GM12878 (cell line): ENCODE measurements around the gene PLEKHO1. TPM values are rescaled to one million over a fixed set of nuclear protein-coding genes. Genes with fewer than 3 reads are reported as not detected.

Experiments used
- ATAC-seq: fragments of 200-7000 bp; cut with Tn5 transposase; 3 replicates; pipeline ENCODE4 v1.9.1; 2020; ENCODE audit warnings: mild to moderate bottlenecking, moderate library complexity
- BruUV-seq: library from RNA; stranded (reverse); fragments of 400-500 nt; replicated peaks from 2 replicates; lab custom pipeline; 2021; lab: Mats Ljungman, UMichigan
- CTCF ChIA-PET: fragments of 300-600 bp; sonication (Branson Sonifier 250); formaldehyde crosslinking; extraction: SDS; loops from one replicate; lab custom pipeline; 2021; ENCODE audit warnings: inconsistent platforms; lab: Yijun Ruan, JAX
- POLR2A ChIA-PET: fragments of 350-600 bp; formaldehyde crosslinking; extraction: SDS; loops from one replicate; lab custom pipeline; 2021; ENCODE audit warnings: inconsistent platforms; lab: Charles Lee
- RAD21 ChIA-PET: fragments of 300-600 bp; sonication (Branson Sonifier 250); formaldehyde crosslinking; loops from one replicate; lab custom pipeline; 2023; ENCODE audit warnings: antibody characterized with exemption; ENCODE audit not compliant: unreplicated experiment; lab: Charles Lee
- SMC1A ChIA-PET: fragments of 300-600 bp; sonication (Branson Sonifier 250); formaldehyde crosslinking; loops from one replicate; lab custom pipeline; 2023; ENCODE audit not compliant: unreplicated experiment, uncharacterized antibody; lab: Charles Lee
- DNase-seq: peaks from one replicate; pipeline ENCODE4 v3.0.0-alpha.2; 2011; ENCODE audit warnings: low read depth, low spot score
- FAIRE-seq: peaks from 3 replicates; lab custom pipeline; 2011; peaks lifted over from hg19 to GRCh38; lab: Jason Lieb, UNC
- H2AFZ ChIP-seq: 2 replicates; pipeline ENCODE4 v1.6.0; 2011; ENCODE audit warnings: low read depth, low read length, control low read depth; ENCODE audit not compliant: control insufficient read depth
- H3K27ac ChIP-seq: 2 replicates; pipeline ENCODE4 v1.5.1; 2011; ENCODE audit warnings: control low read depth; ENCODE audit not compliant: control insufficient read depth, insufficient read depth
- H3K27me3 ChIP-seq, 2 experiments: replicated peaks in 1 of 2; 2 replicates each; pipeline versions ENCODE4 v1.6.0 to v1.6.1; 2011; ENCODE audit warnings: low read length in 1 of 2; ENCODE audit not compliant: control insufficient read depth in 2 of 2, insufficient read depth in 2 of 2
- H3K36me3 ChIP-seq, 2 experiments: 2 replicates each; pipeline ENCODE4 v1.5.1; 2011; ENCODE audit warnings: low read length in 1 of 2; ENCODE audit not compliant: control insufficient read depth in 2 of 2, insufficient read depth in 2 of 2
- H3K4me1 ChIP-seq: 2 replicates; pipeline ENCODE4 v1.6.1; 2011; ENCODE audit warnings: mild to moderate bottlenecking, low read length, moderate library complexity, mixed read lengths; ENCODE audit not compliant: control insufficient read depth, insufficient read depth
- H3K4me2 ChIP-seq: 2 replicates; pipeline ENCODE4 v1.6.0; 2011; ENCODE audit warnings: control low read depth; ENCODE audit not compliant: control insufficient read depth, insufficient read depth
- H3K4me3 ChIP-seq: fragments of 200-600 bp; sonication (generic); 2 replicates; pipeline ENCODE4 v1.5.1; 2016
- H3K79me2 ChIP-seq: 2 replicates; pipeline ENCODE4 v1.6.0; 2011; ENCODE audit warnings: low read length; ENCODE audit not compliant: control insufficient read depth, insufficient read depth
- H3K9ac ChIP-seq: 2 replicates; pipeline ENCODE4 v1.8.0; 2011; ENCODE audit warnings: low read length, control low read depth, mixed read lengths; ENCODE audit not compliant: control insufficient read depth, insufficient read depth
- H3K9me3 ChIP-seq: replicated peaks from 3 replicates; pipeline ENCODE4 v1.5.1; 2011; ENCODE audit warnings: mild to moderate bottlenecking, low read length; ENCODE audit not compliant: control insufficient read depth, insufficient read depth
- H4K20me1 ChIP-seq: 2 replicates; pipeline ENCODE4 v1.6.0; 2011; ENCODE audit not compliant: control insufficient read depth, insufficient read depth
- BCLAF1 ChIP-seq: fragments of 450-650 bp; IDR thresholded peaks from 2 replicates; pipeline ENCODE4 v1.6.1; 2017; ENCODE audit warnings: antibody characterized with exemption, mild to moderate bottlenecking, moderate library complexity
- CBFB ChIP-seq: IDR thresholded peaks from 2 replicates; pipeline ENCODE4 v1.6.1; 2016; ENCODE audit warnings: antibody characterized with exemption, low read depth
- CREM ChIP-seq: IDR thresholded peaks from 2 replicates; pipeline ENCODE4 v1.6.1; 2014; ENCODE audit warnings: antibody characterized with exemption, low read depth
- EED ChIP-seq: sonication (generic); IDR thresholded peaks from 2 replicates; pipeline ENCODE4 v1.6.1; 2016; ENCODE audit warnings: antibody characterized with exemption, low read depth
- FOS ChIP-seq: IDR thresholded peaks from 3 replicates; pipeline ENCODE4 v1.6.1; 2011; ENCODE audit warnings: borderline replicate concordance; ENCODE audit not compliant: insufficient read length; ENCODE audit errors: extremely low read depth
- GABPA ChIP-seq: IDR thresholded peaks from 2 replicates; pipeline ENCODE4 v1.6.1; 2014; ENCODE audit warnings: antibody characterized with exemption, low read depth, mild to moderate bottlenecking, inconsistent platforms
- IKZF1 ChIP-seq: fragments of 450-650 bp; conservative IDR thresholded peaks from 2 replicates; pipeline ENCODE4 v1.6.1; 2017; ENCODE audit warnings: antibody characterized with exemption, mild to moderate bottlenecking
- KDM1A ChIP-seq: fragments of 200-600 bp; sonication (generic); IDR thresholded peaks from 2 replicates; pipeline ENCODE4 v1.6.1; 2016; ENCODE audit warnings: borderline replicate concordance
- KLF5 ChIP-seq: fragments of 450-650 bp; IDR thresholded peaks from 2 replicates; pipeline ENCODE4 v1.6.1; 2014; ENCODE audit warnings: mild to moderate bottlenecking; ENCODE audit not compliant: partially characterized antibody
- NBN ChIP-seq: fragments of 450-650 bp; IDR thresholded peaks from 2 replicates; pipeline ENCODE4 v1.6.1; 2016
- PAX5 ChIP-seq: IDR thresholded peaks from 2 replicates; pipeline ENCODE4 v1.6.1; 2011; ENCODE audit warnings: low read depth, low read length, borderline replicate concordance
- POLR2AphosphoS2 ChIP-seq: IDR thresholded peaks from 2 replicates; pipeline ENCODE4 v1.6.1; 2011; ENCODE audit warnings: low read depth, mild to moderate bottlenecking, low read length, improper control_type of control experiment, moderate library complexity
- RAD51 ChIP-seq: fragments of 450-650 bp; IDR thresholded peaks from 2 replicates; pipeline ENCODE4 v1.6.1; 2016; ENCODE audit warnings: moderate library complexity, mild to moderate bottlenecking, inconsistent platforms
- RFX5 ChIP-seq: IDR thresholded peaks from 2 replicates; pipeline ENCODE4 v1.6.1; 2011; ENCODE audit warnings: low read depth, low read length, improper control_type of control experiment
- SMAD1 ChIP-seq: fragments of 450-650 bp; IDR thresholded peaks from 2 replicates; pipeline ENCODE4 v1.6.1; 2018; ENCODE audit warnings: mild to moderate bottlenecking, low read depth; ENCODE audit not compliant: partially characterized antibody
- STAT1 ChIP-seq: fragments of 450-650 bp; conservative IDR thresholded peaks from 2 replicates; pipeline ENCODE4 v1.6.1; 2014; ENCODE audit warnings: antibody characterized with exemption, mild to moderate bottlenecking
- ZZZ3 ChIP-seq: IDR thresholded peaks from 2 replicates; pipeline ENCODE4 v1.6.1; 2011; ENCODE audit warnings: low read depth; ENCODE audit not compliant: control insufficient read depth, insufficient read length
- WGBS: methylation state at CpG from one replicate; pipeline ENCODE4 v1.1.6; 2016; ENCODE audit warnings: low lambda C conversion rate; ENCODE audit not compliant: insufficient replicate concordance, insufficient coverage; ENCODE audit errors: missing lambda C conversion rate; 5-methylcytosine and 5-hydroxymethylcytosine counted together
- in situ Hi-C: fragments of 300-500 bp; cut with MboI; formaldehyde crosslinking; loops from 9 replicates; pipeline ENCODE4 v1.14.3; 2018; ENCODE audit warnings: mixed read lengths
- intact Hi-C: fragments of 100-400 bp; cut with micrococcal nuclease; formaldehyde crosslinking; loops from one replicate; pipeline ENCODE4 v1.14.2; 2022; ENCODE audit not compliant: unreplicated experiment
- polyA plus RNA-seq, 11 experiments: library from polyadenylated mRNA; depleted of rRNA in 4 of 11; unstranded in 6 of 11; stranded (reverse) in 5 of 11; fragments of >200 nt; fragmentation: Nextera tagmentation in 4 of 11; fragmentation: Illumina TruSeq in 1 of 11; extraction: Ambion mirVana in 4 of 11; extraction: Trizol in 1 of 11; gene quantifications; 1 replicate in 1 of 11; 2 replicates in 10 of 11; pipeline versions ENCODE4 v1.2.1 to v1.2.3, GENCODE V29; 2011 to 2016; ENCODE audit warnings: inconsistent platforms in 2 of 11, missing spikeins in 2 of 11, low read depth in 1 of 11
- total RNA-seq, 4 experiments: library from RNA; depleted of rRNA in 3 of 4; stranded (reverse); fragments of >200 nt in 3 of 4; fragmentation: Illumina TruSeq in 1 of 4; extraction: Trizol in 1 of 4; gene quantifications; 2 replicates each; pipeline versions ENCODE4 v1.2.1 to v1.2.3, GENCODE V29; 2013 to 2021
- TF ChIP-seq, protein P1 (sequence below): IDR thresholded peaks from 2 replicates; pipeline ENCODE4 v1.6.1; 2012; ENCODE audit warnings: low read length, inconsistent platforms

PLEKHO1 gene
- total and polyA plus RNA-seq, 10 of the 15 experiments (the other 5 are each of a cell fraction or from before 2014, with no cell fraction given): 5.3 to 184 (median 88.8) TPM

- no peak for TF ChIP-seq POLR2AphosphoS2
- no peak for TF ChIP-seq RFX5
- TF ChIP-seq SMAD1: no peak
- TF ChIP-seq ZZZ3: no peak
- TF ChIP-seq CBFB: no peak
Observed at GRCh38 chr1:150109586-150109985, 40.1 kb upstream of the PLEKHO1 start (continued).

DNA sequence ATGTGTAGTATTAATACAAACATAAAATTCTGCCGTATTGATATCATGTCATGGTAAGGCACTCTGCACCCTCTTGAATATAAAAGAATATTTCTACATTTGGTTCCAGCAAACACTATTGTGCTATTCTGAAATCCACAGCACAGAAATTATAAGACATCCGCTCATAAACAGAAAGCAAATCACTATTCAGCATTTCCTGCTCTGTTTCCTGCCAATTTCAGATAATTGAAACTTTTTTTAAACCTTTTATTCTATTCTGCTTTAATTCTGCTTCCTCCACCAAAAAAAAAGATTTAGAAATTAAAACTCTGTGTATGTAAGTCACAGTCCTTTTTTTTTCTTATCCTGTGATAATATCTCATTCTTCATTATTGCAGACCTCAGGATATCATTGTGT lies 39.6 kb upstream of the PLEKHO1 start:
- H3K79me2 ChIP-seq: no peaks in the 10 kb centered on the region
- H3K4me2 ChIP-seq: peak overlapping the region; percentile 4; the same call in 1 of the 2 replicates
- FAIRE-seq: no peak
- intact Hi-C loops (no loop called here), in situ Hi-C loops (no loop called here)
- peak overlapping the region; percentile 6; the same call in 1 of the 2 replicates for H2AFZ ChIP-seq
- no peak overlapping the region for H3K9ac ChIP-seq
- H3K4me3 ChIP-seq: no peak overlapping the region
- POLR2A ChIA-PET: no interaction called here
- RAD21 ChIA-PET: interaction anchor here (1.1 kb wide), 1 partner anchor 17 kb away, joined by 3 read pairs; no protein-coding TSS in a partner anchor
- no TSS peak for BruUV-seq
- peaks cover 1% of the 10 kb centered on the region; the same call in 2 of the 3 replicates for H3K9me3 ChIP-seq
- H3K27me3 ChIP-seq: no peaks in the 10 kb centered on the region
- DNase-seq: no peak
- H3K4me1 ChIP-seq: peaks cover 3% of the 10 kb centered on the region; the same call in 1 of the 2 replicates
- SMC1A ChIA-PET: interaction anchor here (0.9 to 1.9 kb wide), 3 partner anchors 10 to 148 kb away, joined by 3 to 6 read pairs (median 3); no protein-coding TSS in a partner anchor
- H4K20me1 ChIP-seq: no peaks in the 10 kb centered on the region
- no peaks in the 10 kb centered on the region; a peak in 1 of 4 replicates for H3K36me3 ChIP-seq
- peak overlapping the region; percentile 26 for H3K27ac ChIP-seq
- CTCF ChIA-PET: interaction anchor here (0.9 to 1.1 kb wide), 2 partner anchors 19 to 55 kb away, joined by 3 read pairs; no protein-coding TSS in a partner anchor
- WGBS: 0% methylated on average over 2 of the region's 2 CpGs
- no peak for ATAC-seq
- TF ChIP-seq, protein P1, sequence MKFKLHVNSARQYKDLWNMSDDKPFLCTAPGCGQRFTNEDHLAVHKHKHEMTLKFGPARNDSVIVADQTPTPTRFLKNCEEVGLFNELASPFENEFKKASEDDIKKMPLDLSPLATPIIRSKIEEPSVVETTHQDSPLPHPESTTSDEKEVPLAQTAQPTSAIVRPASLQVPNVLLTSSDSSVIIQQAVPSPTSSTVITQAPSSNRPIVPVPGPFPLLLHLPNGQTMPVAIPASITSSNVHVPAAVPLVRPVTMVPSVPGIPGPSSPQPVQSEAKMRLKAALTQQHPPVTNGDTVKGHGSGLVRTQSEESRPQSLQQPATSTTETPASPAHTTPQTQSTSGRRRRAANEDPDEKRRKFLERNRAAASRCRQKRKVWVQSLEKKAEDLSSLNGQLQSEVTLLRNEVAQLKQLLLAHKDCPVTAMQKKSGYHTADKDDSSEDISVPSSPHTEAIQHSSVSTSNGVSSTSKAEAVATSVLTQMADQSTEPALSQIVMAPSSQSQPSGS: no peak
- TF ChIP-seq FOS (no peak), STAT1 (no peak), GABPA (no peak), RAD51 (no peak), KLF5 (no peak), BCLAF1 (no peak), KDM1A (no peak), CREM (no peak), EED (no peak), NBN (no peak), IKZF1 (no peak), PAX5 (no peak)
